Cardiac muscle cell (in vitro differentiated cells and primary cell): ENCODE results near the gene CENPS. TPM values are rescaled to one million over a fixed set of nuclear protein-coding genes. Genes with fewer than 3 reads are reported as not detected.
A peak's percentile ranks its signal among the peaks of the same experiment; 100 is the strongest.

ENCODE experiments used
- DNase-seq, 2 donors: peaks; one replicate each; pipeline versions ENCODE4 v3.0.0 to v3.0.0-alpha.2; 2010 to 2017; ENCODE audit warnings: low read depth in 1 of 2, low spot score in 1 of 2
- H3K27ac ChIP-seq: fragments of 200-600 bp; sonication (generic); 2 replicates; pipeline ENCODE4 v1.5.1; 2016
- H3K27me3 ChIP-seq: fragments of 200-600 bp; sonication (generic); 2 replicates; pipeline ENCODE4 v1.6.0; 2016; ENCODE audit warnings: control low read depth
- H3K36me3 ChIP-seq: fragments of 200-600 bp; sonication (generic); 2 replicates; pipeline ENCODE4 v1.5.1; 2016; ENCODE audit warnings: control low read depth
- H3K4me1 ChIP-seq: fragments of 200-600 bp; sonication (generic); 2 replicates; pipeline ENCODE4 v1.8.1; 2017; ENCODE audit warnings: low read depth, mild to moderate bottlenecking, mixed run types
- H3K4me3 ChIP-seq: fragments of 200-600 bp; sonication (generic); 2 replicates; pipeline ENCODE4 v1.5.1; 2016; ENCODE audit warnings: mild to moderate bottlenecking
- H3K9me3 ChIP-seq: fragments of 200-600 bp; sonication (generic); 2 replicates; pipeline ENCODE4 v1.5.1; 2017; ENCODE audit warnings: low read depth, mild to moderate bottlenecking, control low read depth
- polyA plus RNA-seq: library from polyadenylated mRNA; unstranded; fragments of >200 nt; fragmentation: Nextera tagmentation; extraction: Ambion mirVana; gene quantifications from 2 replicates; pipeline ENCODE4 v1.2.1, GENCODE V29; 2016
- total RNA-seq: library from RNA; depleted of rRNA; stranded (reverse); fragments of >200 nt; gene quantifications from 2 replicates; pipeline ENCODE4 v1.2.3, GENCODE V29; 2016
- TF ChIP-seq, protein P1 (sequence below): IDR thresholded peaks from 2 replicates; pipeline ENCODE4 v1.5.1; 2012; ENCODE audit warnings: low read depth, mild to moderate bottlenecking, low read length

Gene CENPS
- total and polyA plus RNA-seq, 2 experiments from 2014 or later, result 13.4 to 46.3 TPM

GRCh38 chr1:10398734-10399443, 31.3 kb upstream of the CENPS start, which contains the start of gene PGD:
Gene PGD, plus strand, starts transcription at chr1:10399064. Its CDS starts 54 bp downstream, at chr1:10399118.
- Histone ChIP-seq H3K4me1 (peaks cover 9% of the 10 kb centered on the region), H3K27ac (peak within 1 kb of the TSS; percentile 94), H3K36me3 (peaks cover 21% of the 10 kb centered on the region), H3K9me3 (no peaks in the 10 kb centered on the region), H3K27me3 (no peaks in the 10 kb centered on the region), H3K4me3 (peak within 1 kb of the TSS; percentile 65)
- TF ChIP-seq, protein P1, sequence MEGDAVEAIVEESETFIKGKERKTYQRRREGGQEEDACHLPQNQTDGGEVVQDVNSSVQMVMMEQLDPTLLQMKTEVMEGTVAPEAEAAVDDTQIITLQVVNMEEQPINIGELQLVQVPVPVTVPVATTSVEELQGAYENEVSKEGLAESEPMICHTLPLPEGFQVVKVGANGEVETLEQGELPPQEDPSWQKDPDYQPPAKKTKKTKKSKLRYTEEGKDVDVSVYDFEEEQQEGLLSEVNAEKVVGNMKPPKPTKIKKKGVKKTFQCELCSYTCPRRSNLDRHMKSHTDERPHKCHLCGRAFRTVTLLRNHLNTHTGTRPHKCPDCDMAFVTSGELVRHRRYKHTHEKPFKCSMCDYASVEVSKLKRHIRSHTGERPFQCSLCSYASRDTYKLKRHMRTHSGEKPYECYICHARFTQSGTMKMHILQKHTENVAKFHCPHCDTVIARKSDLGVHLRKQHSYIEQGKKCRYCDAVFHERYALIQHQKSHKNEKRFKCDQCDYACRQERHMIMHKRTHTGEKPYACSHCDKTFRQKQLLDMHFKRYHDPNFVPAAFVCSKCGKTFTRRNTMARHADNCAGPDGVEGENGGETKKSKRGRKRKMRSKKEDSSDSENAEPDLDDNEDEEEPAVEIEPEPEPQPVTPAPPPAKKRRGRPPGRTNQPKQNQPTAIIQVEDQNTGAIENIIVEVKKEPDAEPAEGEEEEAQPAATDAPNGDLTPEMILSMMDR, result peak; percentile 7
- peak; percentile 99 for DNase-seq

GRCh38 chr1:10399444-10399941, 30.7 kb upstream of the CENPS start:
- Histone ChIP-seq H3K4me3 (peak overlapping the region; percentile 65), H3K9me3 (no peaks in the 10 kb centered on the region), H3K27me3 (no peaks in the 10 kb centered on the region), H3K36me3 (peaks cover 27% of the 10 kb centered on the region), H3K4me1 (peaks cover 9% of the 10 kb centered on the region), H3K27ac (peak overlapping the region; percentile 94)
- TF ChIP-seq, protein P1, result no peak
- peak in 1 of 2 donors; percentile 54 for DNase-seq

DNA sequence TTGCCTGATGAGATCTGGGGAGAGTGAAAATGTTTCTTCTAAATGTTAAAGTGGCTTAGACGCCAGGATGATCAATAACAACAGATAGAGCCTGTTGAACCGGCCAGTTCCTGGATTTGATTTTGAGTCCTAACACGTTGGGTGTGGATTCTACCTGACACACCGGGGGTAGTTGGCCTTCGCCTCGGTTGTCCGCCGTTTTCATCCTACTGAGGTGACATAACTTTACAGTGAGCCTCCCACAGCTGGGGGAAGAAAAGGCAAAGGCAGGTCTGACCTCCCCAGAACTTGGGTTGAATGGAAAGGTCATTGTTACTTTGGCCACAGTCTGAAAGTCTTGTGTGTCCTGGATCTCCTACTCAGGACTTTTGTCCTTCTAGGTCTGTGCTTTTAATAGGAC, 30.2 kb upstream of the CENPS start:
- peak overlapping the region; percentile 94 for H3K27ac ChIP-seq
- TF ChIP-seq, protein P1, result no peak
- H3K4me1 ChIP-seq, result peaks cover 9% of the 10 kb centered on the region
- peak overlapping the region; percentile 65 for H3K4me3 ChIP-seq
- H3K36me3 ChIP-seq, result peaks cover 31% of the 10 kb centered on the region
- H3K9me3 ChIP-seq, result no peaks in the 10 kb centered on the region
- DNase-seq, result no peak
- H3K27me3 ChIP-seq, result no peaks in the 10 kb centered on the region

DNA sequence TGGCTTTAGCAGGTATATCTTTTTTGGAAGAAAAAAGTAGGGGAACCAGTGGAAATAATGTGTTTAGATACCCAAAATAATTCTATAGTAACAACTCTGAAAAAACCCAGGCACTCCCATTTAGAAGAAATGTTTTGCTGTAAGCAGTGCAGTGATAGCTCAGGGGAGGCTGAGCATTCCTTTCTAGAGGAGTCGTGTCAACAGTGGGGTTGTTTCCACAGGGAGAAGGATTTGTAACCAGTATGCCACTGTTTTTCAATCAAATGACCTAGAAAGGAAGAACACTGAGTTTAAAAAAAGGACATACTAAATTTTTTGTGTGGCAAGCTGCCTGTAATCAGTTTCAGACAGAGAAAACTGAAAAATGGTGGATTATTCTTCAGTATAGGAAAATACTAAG, 29.0 kb upstream of the CENPS start:
- H3K4me3 ChIP-seq, result no peak overlapping the region
- TF ChIP-seq, protein P1, result no peak
- no peaks in the 10 kb centered on the region for H3K9me3 ChIP-seq
- H3K36me3 ChIP-seq, result peaks cover 44% of the 10 kb centered on the region
- no peak overlapping the region for H3K27ac ChIP-seq
- no peaks in the 10 kb centered on the region for H3K27me3 ChIP-seq
- peak in 1 of 2 donors; percentile 56 for DNase-seq
- peaks cover 9% of the 10 kb centered on the region for H3K4me1 ChIP-seq

- no peak overlapping the region for H3K27ac ChIP-seq
- no peak for DNase-seq
Observed at GRCh38 chr1:10402729-10403274, 27.4 kb upstream of the CENPS start.

More at GRCh38 chr1:10402729-10403274, 27.4 kb upstream of the CENPS start:
- no peak overlapping the region for H3K4me3 ChIP-seq
- no peaks in the 10 kb centered on the region for H3K9me3 ChIP-seq
- H3K36me3 ChIP-seq, result peaks cover 59% of the 10 kb centered on the region
- H3K4me1 ChIP-seq, result peaks cover 9% of the 10 kb centered on the region
- H3K27me3 ChIP-seq, result no peaks in the 10 kb centered on the region
- TF ChIP-seq, protein P1, result no peak
